ENCODE results near the gene CCDC157.

CCDC157 gene

GRCh38 chr22:30356449-30357235 lies at the start of gene CCDC157, which contains the start of gene SF3A1:
TSS of gene CCDC157 (plus strand) at chr22:30357007. CDS start at chr22:30366001, 8,994 bp downstream.
TSS of gene SF3A1 (minus strand) at chr22:30356894. CDS start at chr22:30356792, 102 bp downstream.
- FAIRE-seq: no peak

- FAIRE-seq: no peak
Measured at GRCh38 chr22:30307041-30307574, 49.7 kb upstream of the CCDC157 start.

GRCh38 chr22:30308093-30308492 lies 48.7 kb upstream of the CCDC157 start:
- FAIRE-seq: no peak

GRCh38 chr22:30308518-30309230 lies 48.1 kb upstream of the CCDC157 start:
- no peak for FAIRE-seq

GRCh38 chr22:30309951-30310741 lies 46.7 kb upstream of the CCDC157 start:
- FAIRE-seq: peak; percentile 98

GRCh38 chr22:30310881-30311771 lies 45.7 kb upstream of the CCDC157 start:
- no peak for FAIRE-seq

GRCh38 chr22:30312053-30312452 lies 44.8 kb upstream of the CCDC157 start:
- no peak for FAIRE-seq

GRCh38 chr22:30313527-30314363 lies 43.1 kb upstream of the CCDC157 start:
- FAIRE-seq: no peak

GRCh38 chr22:30314915-30315314 lies 41.9 kb upstream of the CCDC157 start:
- no peak for FAIRE-seq

- no peak for FAIRE-seq
Measured at GRCh38 chr22:30315962-30316576, 40.7 kb upstream of the CCDC157 start.

GRCh38 chr22:30317778-30318177 lies 39.0 kb upstream of the CCDC157 start:
- FAIRE-seq: no peak

- no peak for FAIRE-seq
Measured at GRCh38 chr22:30318799-30319419, 37.9 kb upstream of the CCDC157 start.

GRCh38 chr22:30320021-30320556 lies 36.7 kb upstream of the CCDC157 start:
- no peak for FAIRE-seq

GRCh38 chr22:30321461-30321860 lies 35.3 kb upstream of the CCDC157 start:
- FAIRE-seq: no peak

- no peak for FAIRE-seq
Measured at GRCh38 chr22:30323246-30323645, 33.6 kb upstream of the CCDC157 start.

- no peak for FAIRE-seq
Measured at GRCh38 chr22:30324014-30324730, 32.6 kb upstream of the CCDC157 start.

- FAIRE-seq: no peak
Measured at GRCh38 chr22:30325065-30325720, 31.6 kb upstream of the CCDC157 start.

GRCh38 chr22:30325724-30326254 lies 31.0 kb upstream of the CCDC157 start:
- no peak for FAIRE-seq
